Ovary (tissue), 9 donors: ENCODE measurements around the gene SSBP2. TPM values are rescaled to one million over a fixed set of nuclear protein-coding genes. Genes with fewer than 3 reads are reported as not detected.

Experiments used
- DNase-seq, 5 donors: peaks; one replicate each; pipeline ENCODE4 v3.0.0-alpha.2; 2019 to 2020
- H3K27ac ChIP-seq, 2 donors: fragments of 200-600 bp; one replicate each; pipeline versions ENCODE4 v1.5.1 to v1.8.0; 2019 to 2022
- H3K27me3 ChIP-seq: fragments of 200-600 bp; one replicate; pipeline ENCODE4 v1.8.0; 2022
- H3K36me3 ChIP-seq: fragments of 200-600 bp; sonication (generic); one replicate; pipeline ENCODE4 v1.5.1; 2019
- H3K4me1 ChIP-seq: one replicate; pipeline ENCODE4 v1.8.1; 2013; ENCODE audit warnings: mild to moderate bottlenecking, moderate library complexity; ENCODE audit not compliant: insufficient read depth
- H3K4me3 ChIP-seq: fragments of 200-600 bp; sonication (generic); one replicate; pipeline ENCODE4 v1.5.1; 2017
- H3K9me3 ChIP-seq, 2 donors: fragments of 200-600 bp in 1 of 2; sonication (generic) in 1 of 2; one replicate each; pipeline versions ENCODE4 v1.5.1 to v1.8.1; 2013 to 2019; ENCODE audit warnings: mild to moderate bottlenecking in 1 of 2, moderate library complexity in 1 of 2
- EP300 ChIP-seq: sonication (generic); formaldehyde crosslinking; IDR thresholded peaks from one replicate; pipeline ENCODE4 v1.6.1; 2017; ENCODE audit warnings: antibody characterized with exemption
- POLR2A ChIP-seq: fragments of 450-650 bp; IDR thresholded peaks from one replicate; pipeline ENCODE4 v1.6.1; 2017; ENCODE audit warnings: antibody characterized with exemption, mild to moderate bottlenecking, moderate library complexity
- WGBS, 3 donors: extraction: QIAGEN DNeasy Blood & Tissue Kit in 1 of 3; methylation state at CpG; one replicate each; pipeline versions ENCODE4 v1.1.5 to v1.1.7; 2013 to 2017; 5-methylcytosine and 5-hydroxymethylcytosine counted together
- intact Hi-C, 4 donors: fragments of 100-400 bp; cut with DNase I; formaldehyde crosslinking; loops; one replicate each; pipeline versions ENCODE4 v1.11.0 to v1.15.1; 2022 to 2023
- polyA plus RNA-seq, 2 donors: library from polyadenylated mRNA; stranded (reverse); fragments of 200-250 nt in 1 of 2; fragments of 350-450 nt in 1 of 2; fragmentation: Illumina TruSeq in 1 of 2; extraction: RNeasy Lipid Tissue Mini Kit (QIAGEN cat#74804) in 1 of 2; gene quantifications; one replicate each; pipeline ENCODE4 v1.2.3, GENCODE V29; 2013 to 2014
- total RNA-seq, 7 donors: library from RNA; depleted of rRNA in 2 of 7; stranded (reverse); fragments of >200 nt in 2 of 7; fragmentation: NEBNext Ultra II Directional in 3 of 7; extraction: Animal tissue kit (Norgen Biotek cat#: 25700) in 3 of 7; gene quantifications; one replicate each; pipeline versions ENCODE4 v1.1.0 to v1.2.4, GENCODE V29; 2016 to 2023
- TF ChIP-seq, protein P1 (sequence below), 3 donors: fragments of 450-650 bp in 2 of 3; fragments of 200-600 bp in 1 of 3; IDR thresholded peaks; one replicate each; pipeline versions ENCODE4 v1.5.1 to v1.8.0; 2016 to 2022; ENCODE audit warnings: antibody characterized with exemption in 3 of 3, mild to moderate bottlenecking in 1 of 3
- donor health status: DM: no; HTN: no; CAD: no; lungs with moderate emphysema.
- donor health status: DM: no; HTN: no; CAD: no.
- donor health status: Bipolar disorder and iron deficiency.
- donor health status: DM: yes; HTN: yes; CAD: no.
- donor health status: DM: no; HTN: no; CAD: no.
- donor health status: DM: yes; HTN: yes; CAD: no.

SSBP2 gene
- total and polyA plus RNA-seq, 9 donors = 40.5 to 126 (median 78.2) TPM

DNA sequence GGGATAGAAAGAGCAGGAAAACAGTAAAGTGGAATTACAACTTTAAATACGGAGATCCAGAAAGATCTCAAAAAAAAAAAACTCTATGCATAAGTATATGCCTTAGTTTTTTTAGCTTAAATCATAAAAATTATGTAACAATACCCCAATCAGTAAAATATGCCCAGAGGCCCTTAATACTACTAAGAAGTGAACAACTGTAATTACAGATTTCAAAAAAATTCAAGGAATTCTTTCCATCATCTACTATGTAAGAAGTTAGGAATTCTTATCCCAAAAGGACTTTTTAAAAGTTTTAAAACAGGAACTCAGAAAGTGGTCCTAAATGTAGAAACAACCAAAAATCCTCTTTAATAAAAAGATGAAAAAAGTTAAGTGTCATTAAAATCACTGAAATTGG lies 111.3 kb downstream of the SSBP2 start:
- H3K27ac ChIP-seq = no peak overlapping the region
- TF ChIP-seq POLR2A = no peak
- TF ChIP-seq EP300 = no peak
- TF ChIP-seq, protein P1, sequence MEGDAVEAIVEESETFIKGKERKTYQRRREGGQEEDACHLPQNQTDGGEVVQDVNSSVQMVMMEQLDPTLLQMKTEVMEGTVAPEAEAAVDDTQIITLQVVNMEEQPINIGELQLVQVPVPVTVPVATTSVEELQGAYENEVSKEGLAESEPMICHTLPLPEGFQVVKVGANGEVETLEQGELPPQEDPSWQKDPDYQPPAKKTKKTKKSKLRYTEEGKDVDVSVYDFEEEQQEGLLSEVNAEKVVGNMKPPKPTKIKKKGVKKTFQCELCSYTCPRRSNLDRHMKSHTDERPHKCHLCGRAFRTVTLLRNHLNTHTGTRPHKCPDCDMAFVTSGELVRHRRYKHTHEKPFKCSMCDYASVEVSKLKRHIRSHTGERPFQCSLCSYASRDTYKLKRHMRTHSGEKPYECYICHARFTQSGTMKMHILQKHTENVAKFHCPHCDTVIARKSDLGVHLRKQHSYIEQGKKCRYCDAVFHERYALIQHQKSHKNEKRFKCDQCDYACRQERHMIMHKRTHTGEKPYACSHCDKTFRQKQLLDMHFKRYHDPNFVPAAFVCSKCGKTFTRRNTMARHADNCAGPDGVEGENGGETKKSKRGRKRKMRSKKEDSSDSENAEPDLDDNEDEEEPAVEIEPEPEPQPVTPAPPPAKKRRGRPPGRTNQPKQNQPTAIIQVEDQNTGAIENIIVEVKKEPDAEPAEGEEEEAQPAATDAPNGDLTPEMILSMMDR (IDR thresholded peaks at IDR 0.05) = no peak
- H3K36me3 ChIP-seq = no peaks in the 10 kb centered on the region
- no peaks in the 10 kb centered on the region for H3K27me3 ChIP-seq
- H3K9me3 ChIP-seq = no peaks in the 10 kb centered on the region
- 45 to 60% (median 50%) methylated on average over 1 of the region's 1 CpG for WGBS, 3 donors
- H3K4me1 ChIP-seq = no peaks in the 10 kb centered on the region
- H3K4me3 ChIP-seq = no peak overlapping the region
- DNase-seq = no peak
- intact Hi-C loops = no loop called here

DNA sequence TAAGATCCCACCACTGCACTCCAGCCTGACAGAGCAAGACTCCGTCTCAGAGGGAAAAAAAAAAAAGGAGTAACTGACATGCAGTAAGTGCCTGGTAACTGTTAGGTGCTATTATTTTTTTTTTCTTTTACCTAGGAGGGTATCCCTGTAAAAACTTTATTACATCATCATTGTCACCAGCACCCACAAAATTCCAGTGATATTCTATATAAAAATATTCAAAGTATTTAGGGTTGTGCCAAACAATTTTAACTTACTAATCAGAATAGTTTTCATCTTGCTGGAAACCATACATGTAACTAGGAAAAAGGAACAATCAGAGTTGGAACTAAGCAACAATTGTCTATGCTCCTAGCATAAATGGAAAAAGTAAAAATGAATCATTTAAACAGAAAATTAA lies 112.4 kb downstream of the SSBP2 start:
- intact Hi-C loops = no loop called here

DNA sequence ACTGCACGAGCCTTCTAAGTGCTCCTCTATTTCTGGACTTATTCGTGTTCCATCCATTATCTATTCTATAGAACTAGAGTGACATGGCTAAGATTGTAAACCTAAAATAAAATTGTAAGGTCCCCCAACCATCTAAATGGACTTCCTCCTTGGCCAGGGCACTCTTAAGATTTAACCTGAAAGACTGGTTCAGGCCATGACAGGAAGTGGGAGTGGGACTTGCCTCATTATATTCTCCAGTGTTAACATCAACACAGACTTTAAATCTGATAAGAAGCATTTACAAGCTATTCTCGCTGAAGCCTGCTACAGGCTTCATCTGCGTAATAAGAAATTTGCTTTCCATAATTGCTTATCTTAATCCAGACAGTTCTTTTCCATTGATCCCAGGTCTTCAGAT lies 117.0 kb downstream of the SSBP2 start:
- intact Hi-C loops = no loop called here
- Histone ChIP-seq H3K4me3 (no peak overlapping the region), H3K4me1 (no peaks in the 10 kb centered on the region), H3K27me3 (no peaks in the 10 kb centered on the region), H3K9me3 (no peaks in the 10 kb centered on the region), H3K27ac (no peak overlapping the region), H3K36me3 (no peaks in the 10 kb centered on the region)
- no peak for DNase-seq
- TF ChIP-seq, protein P1 (IDR thresholded peaks at IDR 0.05) = no peak
- WGBS, 3 donors = 92 to 95% (median 93%) methylated on average over 4 of the region's 4 CpGs

More for the DNA sequence above, 112.4 kb downstream of the SSBP2 start:
- no peak for DNase-seq
- Histone ChIP-seq H3K4me1 (no peaks in the 10 kb centered on the region), H3K4me3 (no peak overlapping the region), H3K27me3 (no peaks in the 10 kb centered on the region), H3K27ac (no peak overlapping the region), H3K36me3 (no peaks in the 10 kb centered on the region), H3K9me3 (no peaks in the 10 kb centered on the region)
- TF ChIP-seq, protein P1 (IDR thresholded peaks at IDR 0.05) = no peak
- TF ChIP-seq EP300 = no peak
- TF ChIP-seq POLR2A = no peak
- 77 to 88% (median 83%) methylated on average over 1 of the region's 1 CpG for WGBS, 3 donors

DNA sequence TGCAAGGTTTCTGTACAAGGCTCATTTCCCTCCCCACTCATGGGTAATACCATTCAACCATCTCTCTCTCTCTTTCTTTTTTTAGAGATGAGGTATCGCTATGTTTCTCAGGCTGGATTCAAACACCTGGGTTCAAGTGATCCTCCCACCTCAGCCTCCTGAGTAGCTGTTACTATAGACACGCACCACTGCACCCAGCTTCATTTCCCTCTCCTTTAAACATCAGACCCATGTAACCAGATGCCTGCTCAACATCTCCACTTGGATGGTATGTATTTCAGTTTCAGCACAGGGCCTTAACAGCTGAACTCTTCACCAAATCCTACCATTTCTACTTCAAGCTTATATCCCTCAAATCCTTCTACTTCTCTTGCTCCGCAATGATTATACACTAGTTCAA lies 117.4 kb downstream of the SSBP2 start:
- Histone ChIP-seq H3K27me3 (no peaks in the 10 kb centered on the region), H3K4me3 (no peak overlapping the region), H3K36me3 (no peaks in the 10 kb centered on the region), H3K27ac (no peak overlapping the region), H3K9me3 (no peaks in the 10 kb centered on the region), H3K4me1 (no peaks in the 10 kb centered on the region)
- 97 to 99% (median 98%) methylated on average over 3 of the region's 3 CpGs for WGBS, 3 donors
- intact Hi-C loops = no loop called here
- DNase-seq = no peak
- TF ChIP-seq EP300 (no peak), POLR2A (no peak)
- TF ChIP-seq, protein P1 (IDR thresholded peaks at IDR 0.05) = no peak

DNA sequence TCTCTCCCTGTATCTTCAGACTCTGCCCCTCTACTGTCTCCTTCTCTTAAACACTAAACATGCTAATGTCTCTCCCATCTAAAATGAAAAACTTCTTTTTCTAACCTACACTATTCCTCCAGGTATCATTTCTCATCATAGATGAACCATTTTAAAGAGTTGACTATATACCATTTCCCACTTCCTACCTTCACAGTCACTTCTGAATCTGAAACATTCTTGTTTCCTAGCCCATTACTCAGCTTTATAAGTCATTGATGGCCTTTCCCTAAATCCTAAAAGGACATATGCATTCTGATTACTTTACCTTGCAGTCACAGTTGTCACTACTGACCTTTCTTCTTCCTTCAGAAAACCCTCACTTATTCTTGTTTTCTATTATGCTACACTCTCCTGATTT lies 118.2 kb downstream of the SSBP2 start:
- H3K36me3 ChIP-seq = no peaks in the 10 kb centered on the region
- DNase-seq = no peak
- no peaks in the 10 kb centered on the region for H3K9me3 ChIP-seq
- H3K4me1 ChIP-seq = no peaks in the 10 kb centered on the region
- no peak overlapping the region for H3K27ac ChIP-seq
- TF ChIP-seq POLR2A = no peak
- TF ChIP-seq, protein P1 (IDR thresholded peaks at IDR 0.05) = no peak
- TF ChIP-seq EP300 = no peak
- no peaks in the 10 kb centered on the region for H3K27me3 ChIP-seq
- intact Hi-C loops = no loop called here
- H3K4me3 ChIP-seq = no peak overlapping the region
